Urinary bladder (tissue), 4 donors: ENCODE data around the gene RBM44. TPM values are rescaled to one million over a fixed set of nuclear protein-coding genes. Genes with fewer than 3 reads are reported as not detected.

Experiments
- DNase-seq: peaks from one replicate; pipeline ENCODE4 v3.0.0-alpha.2; 2015; ENCODE audit errors: extremely low spot score
- H3K27ac ChIP-seq: one replicate; pipeline ENCODE4 v1.5.1; 2013; ENCODE audit warnings: low read depth, mild to moderate bottlenecking, moderate library complexity
- H3K36me3 ChIP-seq: one replicate; pipeline ENCODE4 v1.6.1; 2013; ENCODE audit warnings: mild to moderate bottlenecking, moderate library complexity; ENCODE audit not compliant: insufficient read depth
- H3K4me1 ChIP-seq: one replicate; pipeline ENCODE4 v1.6.1; 2013; ENCODE audit warnings: mild to moderate bottlenecking, moderate library complexity; ENCODE audit not compliant: insufficient read depth
- H3K4me3 ChIP-seq: one replicate; pipeline ENCODE4 v1.5.1; 2013; ENCODE audit warnings: low read depth, low read length
- WGBS: extraction: QIAGEN DNeasy Blood & Tissue Kit; methylation state at CpG from one replicate; pipeline ENCODE4 v1.1.7; 2013; 5-methylcytosine and 5-hydroxymethylcytosine counted together
- polyA plus RNA-seq: library from polyadenylated mRNA; stranded (reverse); fragments of 200-250 nt; gene quantifications from one replicate; pipeline ENCODE4 v1.2.3, GENCODE V29; 2013
- total RNA-seq: library from RNA; depleted of rRNA; stranded (reverse); fragments of >200 nt; gene quantifications from one replicate; pipeline ENCODE4 v1.2.3, GENCODE V29; 2014
- donor health status: healthy with polysubstance abuse.
- donor health status: healthy.

Gene RBM44
- total and polyA plus RNA-seq, 2 donors, result 0.34 to 2.4 TPM

GRCh38 chr2:237799060-237799428, 465 bp downstream of the RBM44 start:
- no peak overlapping the region for H3K27ac ChIP-seq
- 90% methylated on average over 34 of the region's 34 CpGs for WGBS
- H3K4me3 ChIP-seq, result no peak overlapping the region
- no peaks in the 10 kb centered on the region for H3K36me3 ChIP-seq
- no peaks in the 10 kb centered on the region for H3K4me1 ChIP-seq
- DNase-seq, result no peak

- DNase-seq, result no peak
- no peak overlapping the region for H3K4me3 ChIP-seq
- no peaks in the 10 kb centered on the region for H3K36me3 ChIP-seq
- no peak overlapping the region for H3K27ac ChIP-seq
- no peaks in the 10 kb centered on the region for H3K4me1 ChIP-seq
- WGBS, result 88% methylated on average over 2 of the region's 2 CpGs
Observed at GRCh38 chr2:237801466-237801865, 2.9 kb downstream of the RBM44 start.

GRCh38 chr2:237806334-237806733, 7.8 kb downstream of the RBM44 start:
- Histone ChIP-seq H3K27ac (no peak overlapping the region), H3K4me3 (no peak overlapping the region), H3K36me3 (no peaks in the 10 kb centered on the region), H3K4me1 (no peaks in the 10 kb centered on the region)
- DNase-seq, result no peak
- 23% methylated on average over 2 of the region's 2 CpGs for WGBS

- Histone ChIP-seq H3K4me1 (no peaks in the 10 kb centered on the region), H3K36me3 (no peaks in the 10 kb centered on the region), H3K27ac (no peak overlapping the region), H3K4me3 (no peak overlapping the region)
- no peak for DNase-seq
- WGBS, result 88% methylated on average over 1 of the region's 1 CpG
Observed at GRCh38 chr2:237815637-237816036, 17.1 kb downstream of the RBM44 start.

- Histone ChIP-seq H3K4me3 (no peak overlapping the region), H3K4me1 (no peaks in the 10 kb centered on the region), H3K27ac (no peak overlapping the region), H3K36me3 (no peaks in the 10 kb centered on the region)
- DNase-seq, result no peak
- 86% methylated on average over 1 of the region's 1 CpG for WGBS
Observed at GRCh38 chr2:237816531-237816930, 18.0 kb downstream of the RBM44 start.

GRCh38 chr2:237818066-237818473, 19.5 kb downstream of the RBM44 start:
- no peaks in the 10 kb centered on the region for H3K4me1 ChIP-seq
- 44% methylated on average over 5 of the region's 5 CpGs for WGBS
- no peaks in the 10 kb centered on the region for H3K36me3 ChIP-seq
- no peak overlapping the region for H3K27ac ChIP-seq
- DNase-seq, result no peak
- no peak overlapping the region for H3K4me3 ChIP-seq

GRCh38 chr2:237819231-237819630, 20.7 kb downstream of the RBM44 start:
- no peak overlapping the region for H3K4me3 ChIP-seq
- no peak overlapping the region for H3K27ac ChIP-seq
- 76% methylated on average over 2 of the region's 2 CpGs for WGBS
- no peaks in the 10 kb centered on the region for H3K4me1 ChIP-seq
- H3K36me3 ChIP-seq, result no peaks in the 10 kb centered on the region
- no peak for DNase-seq

- no peak overlapping the region for H3K4me3 ChIP-seq
- H3K36me3 ChIP-seq, result no peaks in the 10 kb centered on the region
- H3K27ac ChIP-seq, result no peak overlapping the region
- no peaks in the 10 kb centered on the region for H3K4me1 ChIP-seq
- WGBS, result 85% methylated on average over 2 of the region's 2 CpGs
- DNase-seq, result no peak
Observed at GRCh38 chr2:237820421-237820820, 21.8 kb downstream of the RBM44 start.

- Histone ChIP-seq H3K4me3 (no peak overlapping the region), H3K4me1 (no peaks in the 10 kb centered on the region), H3K27ac (no peak overlapping the region), H3K36me3 (no peaks in the 10 kb centered on the region)
- DNase-seq, result no peak
- WGBS, result 90% methylated on average over 2 of the region's 2 CpGs
Observed at GRCh38 chr2:237823544-237823943, 25.0 kb downstream of the RBM44 start.

- DNase-seq, result no peak
- Histone ChIP-seq H3K36me3 (no peaks in the 10 kb centered on the region), H3K4me3 (no peak overlapping the region), H3K27ac (no peak overlapping the region), H3K4me1 (no peaks in the 10 kb centered on the region)
- WGBS, result 85% methylated on average over 6 of the region's 6 CpGs
Observed at GRCh38 chr2:237824085-237824484, 25.5 kb downstream of the RBM44 start.

- Histone ChIP-seq H3K27ac (no peak overlapping the region), H3K36me3 (no peaks in the 10 kb centered on the region), H3K4me1 (no peaks in the 10 kb centered on the region), H3K4me3 (no peak overlapping the region)
- 75% methylated on average over 3 of the region's 3 CpGs for WGBS
- no peak for DNase-seq
Observed at GRCh38 chr2:237827421-237827987, 28.9 kb downstream of the RBM44 start.

- DNase-seq, result no peak
- Histone ChIP-seq H3K4me3 (no peak overlapping the region), H3K4me1 (no peaks in the 10 kb centered on the region), H3K27ac (no peak overlapping the region), H3K36me3 (no peaks in the 10 kb centered on the region)
- 92% methylated on average over 2 of the region's 2 CpGs for WGBS
Observed at GRCh38 chr2:237830522-237830921, 31.9 kb downstream of the RBM44 start.

GRCh38 chr2:237833546-237833945, 35.0 kb downstream of the RBM44 start:
- no peak overlapping the region for H3K27ac ChIP-seq
- H3K4me1 ChIP-seq, result no peaks in the 10 kb centered on the region
- H3K4me3 ChIP-seq, result no peak overlapping the region
- WGBS, result 93% methylated on average over 1 of the region's 1 CpG
- no peak for DNase-seq
- H3K36me3 ChIP-seq, result no peaks in the 10 kb centered on the region

GRCh38 chr2:237835372-237835771, 36.8 kb downstream of the RBM44 start:
- no peak overlapping the region for H3K27ac ChIP-seq
- H3K4me1 ChIP-seq, result no peaks in the 10 kb centered on the region
- H3K36me3 ChIP-seq, result no peaks in the 10 kb centered on the region
- no peak for DNase-seq
- no peak overlapping the region for H3K4me3 ChIP-seq
- WGBS, result 85% methylated on average over 3 of the region's 3 CpGs

GRCh38 chr2:237841051-237841450, 42.5 kb downstream of the RBM44 start:
- no peak for DNase-seq
- no peak overlapping the region for H3K4me3 ChIP-seq
- no peak overlapping the region for H3K27ac ChIP-seq
- H3K36me3 ChIP-seq, result no peaks in the 10 kb centered on the region
- 80% methylated on average over 4 of the region's 4 CpGs for WGBS
- no peaks in the 10 kb centered on the region for H3K4me1 ChIP-seq
